ENCODE data around the gene CCNB1IP1. TPM values are rescaled to one million over a fixed set of nuclear protein-coding genes. Genes with fewer than 3 reads are reported as not detected.
"Not testable (repeated sequence)": the region's sequence is repeated elsewhere in the genome, so short reads cannot be mapped to it uniquely, and the experiment has no call there.

Gene CCNB1IP1
- total RNA-seq, 2 donors from 2014 or later = 28.9 to 31.1 TPM

GRCh38 chr14:20278414-20278813 is 54.7 kb downstream of the CCNB1IP1 start:
- intact Hi-C loops (cut with DNase I) = no loop called here
- DNase-seq (ENCODE audit: low spot score) = no peak

GRCh38 chr14:20277409-20277808 is 55.7 kb downstream of the CCNB1IP1 start:
- intact Hi-C loops (cut with DNase I) = no loop called here
- DNase-seq (ENCODE audit: low spot score) = no peak

- DNase-seq (ENCODE audit: low spot score) = no peak
- intact Hi-C loops (cut with DNase I) = no loop called here
These were observed 59.0 kb downstream of the CCNB1IP1 start for GRCh38 chr14:20274062-20274461.

GRCh38 chr14:20264361-20264760 is 68.7 kb downstream of the CCNB1IP1 start:
- DNase-seq (ENCODE audit: low spot score); intact Hi-C loops (cut with DNase I): not testable (repeated sequence)

GRCh38 chr14:20262642-20263128 is 70.4 kb downstream of the CCNB1IP1 start:
- intact Hi-C loops (cut with DNase I) = no loop called here
- no peak for DNase-seq (ENCODE audit: low spot score)

Other genes starting within 250 kb of the CCNB1IP1 start
- gene OR4K17, start 222.5 kb downstream of the CCNB1IP1 start, total RNA-seq = not detected
- gene OR4N5, start 194.5 kb downstream of the CCNB1IP1 start, total RNA-seq = not detected
- not detected for gene OR11G2, start 142.4 kb downstream of the CCNB1IP1 start, total RNA-seq
- not detected for gene OR11H6, start 109.6 kb downstream of the CCNB1IP1 start, total RNA-seq
- not detected for gene OR11H7, start 104.3 kb downstream of the CCNB1IP1 start, total RNA-seq
- gene OR11H4, start 94.0 kb downstream of the CCNB1IP1 start, total RNA-seq = not detected
- 10 to 100 TPM; 12.4 to 15.0 TPM for gene TTC5, start 27.3 kb downstream of the CCNB1IP1 start, total RNA-seq
- 10 to 100 TPM; 11.9 to 15.5 TPM for gene PARP2, start 10.4 kb upstream of the CCNB1IP1 start, total RNA-seq
- 10 to 100 TPM; 36.1 to 38.7 TPM for gene TEP1, start 80.2 kb upstream of the CCNB1IP1 start, total RNA-seq
- gene KLHL33, start 102.9 kb upstream of the CCNB1IP1 start, total RNA-seq = 1 to 10 TPM in 1 of 2 donors, under 1 TPM in 1; 0.52 to 1.2 TPM
- gene OSGEP, start 121.5 kb upstream of the CCNB1IP1 start, total RNA-seq = 10 to 100 TPM; 24.4 to 28.7 TPM
- gene APEX1, start 121.9 kb upstream of the CCNB1IP1 start, total RNA-seq = 10 to 100 TPM; 74.3 to 96.2 TPM
- gene PIP4P1, start 128.2 kb upstream of the CCNB1IP1 start, total RNA-seq = 10 to 100 TPM; 25.3 to 27.5 TPM
- gene PNP, start 136.1 kb upstream of the CCNB1IP1 start, total RNA-seq = 10 to 100 TPM; 17.1 to 34.1 TPM
- gene RNASE10, start 172.3 kb upstream of the CCNB1IP1 start, total RNA-seq = under 1 TPM in 1 of 2 donors, not detected in 1; 0.62 TPM
- gene RNASE9, start 227.8 kb upstream of the CCNB1IP1 start, total RNA-seq = not detected